KMS-11 (cell line): ENCODE results near the gene TUBB2B.
"Not testable (repeated sequence)": the region's sequence is repeated elsewhere in the genome, so short reads cannot be mapped to it uniquely, and the experiment has no call there.

Experiments used
- H2AFZ ChIP-seq: fragments of 200-600 bp; sonication (generic); 2 replicates; pipeline ENCODE4 v1.6.1; 2016; ENCODE audit warnings: antibody characterized with exemption, mixed run types, low read depth
- H3K27ac ChIP-seq: fragments of 200-600 bp; sonication (generic); 2 replicates; pipeline ENCODE4 v1.6.1; 2016; ENCODE audit warnings: mild to moderate bottlenecking, mixed run types
- H3K27me3 ChIP-seq: fragments of 200-600 bp; sonication (generic); 2 replicates; pipeline ENCODE4 v1.6.1; 2017; ENCODE audit warnings: mild to moderate bottlenecking, low read depth, mixed run types, moderate library complexity; ENCODE audit not compliant: insufficient read depth
- H3K36me3 ChIP-seq: fragments of 200-600 bp; sonication (generic); 2 replicates; pipeline ENCODE4 v1.6.1; 2017; ENCODE audit warnings: mild to moderate bottlenecking, mixed run types; ENCODE audit not compliant: insufficient read depth
- H3K4me1 ChIP-seq: fragments of 200-600 bp; sonication (generic); 2 replicates; pipeline ENCODE4 v1.6.1; 2016; ENCODE audit warnings: mild to moderate bottlenecking, low read depth, mixed run types; ENCODE audit not compliant: poor library complexity, severe bottlenecking
- H3K4me2 ChIP-seq: fragments of 200-600 bp; sonication (generic); 2 replicates; pipeline ENCODE4 v1.7.0; 2016; ENCODE audit warnings: mild to moderate bottlenecking, mixed run types
- H3K4me3 ChIP-seq: fragments of 200-600 bp; sonication (generic); IDR thresholded peaks from 2 replicates; pipeline ENCODE4 v1.6.1; 2017; ENCODE audit warnings: low read depth, low read length, mixed read lengths; ENCODE audit not compliant: insufficient read depth
- H3K79me2 ChIP-seq: fragments of 200-600 bp; sonication (generic); 2 replicates; pipeline ENCODE4 v1.6.1; 2016; ENCODE audit warnings: low read depth, mixed run types; ENCODE audit not compliant: insufficient read depth
- H3K9ac ChIP-seq: fragments of 200-600 bp; sonication (generic); 2 replicates; pipeline ENCODE4 v1.6.1; 2016; ENCODE audit warnings: mild to moderate bottlenecking, mixed run types
- H4K20me1 ChIP-seq: fragments of 200-600 bp; sonication (generic); 2 replicates; pipeline ENCODE4 v1.6.1; 2016; ENCODE audit warnings: mild to moderate bottlenecking, mixed run types; ENCODE audit not compliant: insufficient read depth
- TF ChIP-seq, protein P1 (sequence below): fragments of 200-600 bp; sonication (generic); conservative IDR thresholded peaks from 2 replicates; pipeline ENCODE4 v1.6.1; 2017; ENCODE audit warnings: low read depth, mild to moderate bottlenecking, antibody characterized with exemption, low read length, moderate library complexity, mixed read lengths

The TUBB2B gene

DNA sequence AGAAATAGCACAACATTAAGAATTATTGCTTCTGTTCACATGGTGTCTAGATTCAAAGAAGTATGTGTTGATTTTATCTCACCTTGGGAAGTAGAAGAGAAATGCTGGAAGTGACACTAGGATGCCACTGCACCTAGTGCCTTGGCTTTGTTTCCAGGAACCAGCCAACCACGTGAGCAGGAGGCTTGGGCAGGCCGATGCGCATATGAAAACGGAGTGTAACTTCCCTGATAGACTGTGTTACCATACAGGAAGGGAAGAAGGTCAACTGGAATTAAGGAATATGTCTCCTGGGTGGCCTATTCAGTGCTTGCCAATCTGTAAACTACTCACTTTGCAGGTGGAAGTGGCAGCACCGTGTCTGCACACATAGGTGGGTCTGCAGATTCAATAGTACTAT, 28.1 kb downstream of the TUBB2B start:
- H3K27ac ChIP-seq: no peak overlapping the region
- no peaks in the 10 kb centered on the region for H4K20me1 ChIP-seq
- TF ChIP-seq, protein P1, sequence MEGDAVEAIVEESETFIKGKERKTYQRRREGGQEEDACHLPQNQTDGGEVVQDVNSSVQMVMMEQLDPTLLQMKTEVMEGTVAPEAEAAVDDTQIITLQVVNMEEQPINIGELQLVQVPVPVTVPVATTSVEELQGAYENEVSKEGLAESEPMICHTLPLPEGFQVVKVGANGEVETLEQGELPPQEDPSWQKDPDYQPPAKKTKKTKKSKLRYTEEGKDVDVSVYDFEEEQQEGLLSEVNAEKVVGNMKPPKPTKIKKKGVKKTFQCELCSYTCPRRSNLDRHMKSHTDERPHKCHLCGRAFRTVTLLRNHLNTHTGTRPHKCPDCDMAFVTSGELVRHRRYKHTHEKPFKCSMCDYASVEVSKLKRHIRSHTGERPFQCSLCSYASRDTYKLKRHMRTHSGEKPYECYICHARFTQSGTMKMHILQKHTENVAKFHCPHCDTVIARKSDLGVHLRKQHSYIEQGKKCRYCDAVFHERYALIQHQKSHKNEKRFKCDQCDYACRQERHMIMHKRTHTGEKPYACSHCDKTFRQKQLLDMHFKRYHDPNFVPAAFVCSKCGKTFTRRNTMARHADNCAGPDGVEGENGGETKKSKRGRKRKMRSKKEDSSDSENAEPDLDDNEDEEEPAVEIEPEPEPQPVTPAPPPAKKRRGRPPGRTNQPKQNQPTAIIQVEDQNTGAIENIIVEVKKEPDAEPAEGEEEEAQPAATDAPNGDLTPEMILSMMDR: no peak
- no peaks in the 10 kb centered on the region for H3K4me1 ChIP-seq
- no peaks in the 10 kb centered on the region for H3K36me3 ChIP-seq
- H3K4me2 ChIP-seq: no peak overlapping the region
- no peak overlapping the region for H3K9ac ChIP-seq
- no peaks in the 10 kb centered on the region for H3K27me3 ChIP-seq
- H3K79me2 ChIP-seq: no peaks in the 10 kb centered on the region
- no peak overlapping the region for H2AFZ ChIP-seq
- no peak overlapping the region for H3K4me3 ChIP-seq

DNA sequence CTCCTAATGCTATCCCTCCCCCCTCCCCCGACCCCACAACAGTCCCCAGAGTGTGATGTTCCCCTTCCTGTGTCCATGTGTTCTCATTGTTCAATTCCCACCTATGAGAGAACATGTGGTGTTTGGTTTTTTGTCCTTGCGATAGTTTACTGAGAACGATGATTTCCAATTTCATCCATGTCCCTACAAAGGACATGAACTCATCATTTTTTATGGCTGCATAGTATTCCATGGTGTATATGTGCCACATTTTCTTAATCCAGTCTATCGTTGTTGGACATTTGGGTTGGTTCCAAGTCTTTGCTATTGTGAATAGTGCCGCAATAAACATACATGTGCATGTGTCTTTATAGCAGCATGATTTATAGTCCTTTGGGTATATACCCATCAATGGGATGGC, 29.7 kb downstream of the TUBB2B start:
- H3K4me2 ChIP-seq, H3K27ac ChIP-seq, H4K20me1 ChIP-seq, H2AFZ ChIP-seq, H3K4me1 ChIP-seq, H3K36me3 ChIP-seq, H3K9ac ChIP-seq, H3K79me2 ChIP-seq, H3K27me3 ChIP-seq, H3K4me3 ChIP-seq: not testable (repeated sequence)

DNA sequence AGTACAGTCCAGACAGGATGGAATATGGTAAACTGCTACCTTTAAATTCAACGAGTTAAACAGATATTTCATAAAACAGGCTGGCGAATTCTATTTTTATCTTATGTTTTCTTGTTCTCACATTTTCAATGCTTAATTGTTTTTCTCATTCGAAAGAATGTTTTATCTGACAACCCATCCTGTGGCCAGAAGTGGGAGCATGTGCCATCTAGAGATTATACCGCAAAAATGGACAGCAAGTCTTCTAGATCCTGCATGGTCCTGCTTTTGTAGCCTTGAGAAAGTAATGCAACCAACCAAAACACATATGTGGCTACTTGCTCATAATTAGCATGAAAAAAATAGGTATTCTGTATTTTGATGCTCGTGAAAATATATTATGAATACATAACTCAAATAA, 30.7 kb downstream of the TUBB2B start:
- no peaks in the 10 kb centered on the region for H4K20me1 ChIP-seq
- H2AFZ ChIP-seq: no peak overlapping the region
- no peak overlapping the region for H3K4me3 ChIP-seq
- H3K27ac ChIP-seq: no peak overlapping the region
- H3K4me2 ChIP-seq: no peak overlapping the region
- no peaks in the 10 kb centered on the region for H3K79me2 ChIP-seq
- H3K27me3 ChIP-seq: no peaks in the 10 kb centered on the region
- TF ChIP-seq, protein P1: no peak
- H3K9ac ChIP-seq: no peak overlapping the region
- no peaks in the 10 kb centered on the region for H3K4me1 ChIP-seq
- no peaks in the 10 kb centered on the region for H3K36me3 ChIP-seq

DNA sequence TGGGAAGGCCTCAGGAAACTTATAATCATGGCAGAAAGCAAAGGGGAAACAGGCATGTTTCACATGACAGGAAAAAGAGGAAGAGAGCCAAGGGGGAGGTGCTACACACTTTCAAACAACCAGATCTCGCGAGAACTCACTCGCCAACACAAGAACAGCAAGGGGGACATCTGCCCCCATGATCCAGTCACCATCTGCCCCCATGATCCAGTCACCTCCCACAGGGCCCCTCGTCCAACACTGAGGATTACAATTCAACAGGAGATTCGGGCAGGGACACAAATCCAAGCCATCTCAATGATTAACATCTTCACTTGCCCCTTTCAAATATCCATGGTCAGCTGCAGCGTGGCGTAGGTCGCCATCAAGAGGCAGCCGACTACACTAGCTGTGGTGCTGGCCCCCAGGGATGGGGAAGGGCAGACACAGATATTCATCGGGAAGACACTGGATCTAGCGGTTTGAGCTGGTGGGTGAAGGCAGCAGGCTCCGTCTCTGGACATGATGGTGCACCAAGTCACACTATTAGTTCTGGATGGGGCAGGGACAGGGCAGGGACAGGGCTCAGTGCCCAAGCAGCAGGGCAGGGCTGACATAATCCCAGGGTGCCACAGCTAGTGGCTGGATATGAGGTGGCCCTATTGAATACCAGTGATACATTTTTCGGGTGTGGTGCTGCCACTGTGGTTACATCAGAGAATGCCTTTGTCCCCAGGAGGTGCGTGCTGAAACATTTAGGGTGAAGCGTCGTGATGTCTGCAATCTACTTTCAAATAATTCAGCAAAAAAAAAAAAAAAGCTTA, 31.6 kb downstream of the TUBB2B start:
- Histone ChIP-seq H3K79me2 (no peaks in the 10 kb centered on the region), H3K9ac (no peak overlapping the region), H3K27ac (no peak overlapping the region), H2AFZ (no peak overlapping the region), H3K4me3 (no peak overlapping the region), H4K20me1 (no peaks in the 10 kb centered on the region), H3K27me3 (no peaks in the 10 kb centered on the region), H3K4me2 (no peak overlapping the region), H3K4me1 (no peaks in the 10 kb centered on the region), H3K36me3 (no peaks in the 10 kb centered on the region)
- TF ChIP-seq, protein P1: no peak

DNA sequence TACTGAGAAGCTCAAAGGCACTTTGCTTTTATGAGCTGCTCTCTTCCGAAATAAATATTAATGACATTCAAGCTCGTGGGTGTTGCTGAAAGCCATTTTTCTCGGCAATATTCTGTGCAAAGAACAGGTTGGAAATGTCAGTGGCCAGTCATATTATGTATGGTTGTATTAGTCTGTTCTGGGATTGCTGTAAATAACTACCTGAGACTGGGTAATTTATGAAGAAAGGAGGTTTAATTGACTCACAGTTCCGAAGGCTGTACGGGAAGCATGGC, 32.1 kb downstream of the TUBB2B start:
- no peak overlapping the region for H3K9ac ChIP-seq
- no peak overlapping the region for H3K4me2 ChIP-seq
- H3K4me1 ChIP-seq: no peaks in the 10 kb centered on the region
- no peaks in the 10 kb centered on the region for H3K36me3 ChIP-seq
- H3K27ac ChIP-seq: no peak overlapping the region
- no peak overlapping the region for H2AFZ ChIP-seq
- H3K27me3 ChIP-seq: no peaks in the 10 kb centered on the region; the same call in 1 of the 2 replicates
- H3K79me2 ChIP-seq: no peaks in the 10 kb centered on the region
- H4K20me1 ChIP-seq: no peaks in the 10 kb centered on the region
- TF ChIP-seq, protein P1: no peak
- H3K4me3 ChIP-seq: no peak overlapping the region
